Stimulated activated CD4-positive, alpha-beta T cell treated with anti-CD3 and anti-CD28 coated beads, Interleukin-2, amount 100 ng/mL, for 48 hours (primary cell): ENCODE measurements around the gene AUTS2.
"Not testable (repeated sequence)": the region's sequence is repeated elsewhere in the genome, so short reads cannot be mapped to it uniquely, and the experiment has no call there.

ENCODE experiments used
- DNase-seq, 2 donors: peaks; one replicate each; pipeline ENCODE4 v3.0.0-alpha.2; 2020

The AUTS2 gene

GRCh38 chr7:70632400-70632799 lies 1034.1 kb downstream of the AUTS2 start:
- no peak for DNase-seq

DNA sequence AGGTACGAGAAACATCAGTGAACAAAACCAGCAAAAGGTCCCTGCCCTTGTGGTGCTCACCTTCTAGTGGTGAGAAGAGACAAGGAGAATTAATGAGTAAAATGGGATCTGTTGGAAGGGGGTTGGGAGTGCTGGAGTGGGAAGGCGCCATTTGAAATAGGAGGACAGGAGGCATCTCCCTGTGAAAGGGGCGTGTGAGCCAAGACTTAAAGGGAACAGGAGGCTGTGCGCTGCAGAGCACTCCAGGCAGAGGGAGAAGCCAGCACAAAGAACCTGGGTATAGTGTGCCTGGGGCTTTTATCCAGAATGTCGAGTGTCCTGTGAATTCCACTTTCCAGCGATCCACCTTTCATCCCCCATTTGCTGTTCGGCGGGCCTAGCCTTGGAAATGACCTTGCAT lies 1035.8 kb downstream of the AUTS2 start:
- DNase-seq: no peak

GRCh38 chr7:70634610-70635068 lies 1036.4 kb downstream of the AUTS2 start:
- DNase-seq: no peak

GRCh38 chr7:70635633-70636032 lies 1037.4 kb downstream of the AUTS2 start:
- no peak for DNase-seq

- no peak for DNase-seq
These were observed 1037.9 kb downstream of the AUTS2 start for GRCh38 chr7:70636169-70636568.

GRCh38 chr7:70637726-70638125 lies 1039.5 kb downstream of the AUTS2 start:
- no peak for DNase-seq

DNA sequence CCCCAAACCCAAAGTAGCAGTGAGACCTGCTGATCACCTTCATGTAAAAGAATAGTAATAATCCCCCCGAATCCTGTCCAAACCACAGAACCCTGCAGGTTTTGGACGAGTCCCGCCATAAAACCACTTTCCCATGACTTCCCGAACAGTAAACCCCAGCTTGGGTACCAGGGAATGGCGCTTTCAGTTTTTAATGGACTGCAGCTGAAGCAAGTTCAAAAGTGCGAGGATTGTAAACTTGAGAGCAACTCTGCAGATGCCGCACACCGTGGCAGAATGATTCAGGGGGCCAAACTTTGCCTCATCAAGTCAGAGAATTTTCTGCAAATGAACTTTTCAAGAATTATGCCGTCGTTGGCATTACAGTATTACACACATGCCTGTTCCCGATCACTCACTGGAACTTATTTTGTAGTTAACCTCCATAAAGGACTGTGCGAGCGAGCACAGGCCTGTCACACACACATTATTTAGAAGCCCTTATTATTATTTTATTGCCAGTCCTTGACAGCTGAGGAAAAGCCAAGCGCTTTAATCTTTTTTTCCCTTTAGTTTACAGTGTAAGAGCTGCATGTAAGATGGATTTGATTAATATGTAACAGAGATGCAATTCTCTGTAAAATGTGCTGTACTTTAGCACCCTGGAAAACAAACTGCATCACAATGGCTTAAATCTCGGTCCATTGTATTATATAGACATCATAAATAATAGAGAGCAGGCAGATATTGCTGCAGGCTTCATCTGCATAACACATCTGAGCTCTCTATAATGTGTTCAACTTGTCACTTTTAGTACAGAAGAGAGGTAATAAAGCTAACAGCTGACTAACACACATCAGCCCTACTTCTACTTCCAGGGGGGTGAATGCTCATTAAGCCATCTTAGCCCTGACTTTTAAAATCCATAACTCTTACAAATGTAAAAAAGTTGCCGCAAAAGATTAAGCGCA lies 1040.2 kb downstream of the AUTS2 start:
- no peak for DNase-seq

DNA sequence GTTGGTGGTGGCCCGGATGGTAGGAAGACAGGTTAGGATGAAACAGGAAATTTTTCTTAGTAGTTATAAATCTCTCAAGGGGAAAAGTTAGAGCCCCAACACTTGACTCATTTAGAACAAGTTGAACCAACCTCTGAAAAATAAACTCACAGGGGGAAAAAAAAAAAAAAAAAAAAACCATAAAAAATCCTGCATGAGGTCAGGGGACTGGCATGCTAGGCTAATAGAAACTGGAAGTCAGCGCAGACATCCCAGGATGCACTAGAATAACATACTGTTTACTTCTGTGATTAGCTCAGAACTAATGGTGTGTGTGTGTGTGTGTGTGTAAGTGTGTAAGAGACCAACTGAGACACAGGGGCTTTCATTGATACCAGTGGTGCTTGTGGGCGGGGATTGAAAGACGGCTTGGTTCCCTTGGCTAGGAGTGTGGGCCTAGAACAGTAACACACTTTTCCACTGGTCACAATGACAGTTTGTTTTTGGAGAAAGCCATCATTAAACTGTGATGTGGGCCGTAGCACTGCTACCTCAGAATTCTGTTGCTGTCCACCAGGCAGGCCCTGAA lies 1042.1 kb downstream of the AUTS2 start:
- DNase-seq: no peak

- DNase-seq: no peak
These were observed 1043.6 kb downstream of the AUTS2 start for GRCh38 chr7:70641882-70642281.

DNA sequence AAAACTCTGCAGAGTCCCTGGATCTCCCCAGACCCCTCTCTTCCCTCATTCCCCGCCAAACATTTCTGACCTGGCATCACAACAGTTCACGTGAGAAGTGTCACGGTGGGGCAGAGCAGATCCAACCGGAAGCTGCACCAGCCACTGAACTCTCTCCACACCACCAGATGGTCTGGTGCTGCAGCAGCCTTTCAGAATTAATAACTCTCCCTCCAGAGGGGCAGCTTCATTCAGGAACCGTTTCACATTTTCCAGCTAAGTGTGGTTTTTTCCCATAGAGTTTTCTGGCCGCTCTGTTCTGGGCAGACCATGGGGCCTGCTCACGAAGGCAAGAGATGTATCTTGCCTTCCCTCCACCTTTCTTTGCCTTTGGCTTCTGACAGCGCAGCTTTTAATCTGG lies 1047.0 kb downstream of the AUTS2 start:
- DNase-seq: no peak

GRCh38 chr7:70645876-70646351 lies 1047.6 kb downstream of the AUTS2 start:
- DNase-seq: no peak

GRCh38 chr7:70646536-70647248 lies 1048.4 kb downstream of the AUTS2 start:
- DNase-seq: no peak

DNA sequence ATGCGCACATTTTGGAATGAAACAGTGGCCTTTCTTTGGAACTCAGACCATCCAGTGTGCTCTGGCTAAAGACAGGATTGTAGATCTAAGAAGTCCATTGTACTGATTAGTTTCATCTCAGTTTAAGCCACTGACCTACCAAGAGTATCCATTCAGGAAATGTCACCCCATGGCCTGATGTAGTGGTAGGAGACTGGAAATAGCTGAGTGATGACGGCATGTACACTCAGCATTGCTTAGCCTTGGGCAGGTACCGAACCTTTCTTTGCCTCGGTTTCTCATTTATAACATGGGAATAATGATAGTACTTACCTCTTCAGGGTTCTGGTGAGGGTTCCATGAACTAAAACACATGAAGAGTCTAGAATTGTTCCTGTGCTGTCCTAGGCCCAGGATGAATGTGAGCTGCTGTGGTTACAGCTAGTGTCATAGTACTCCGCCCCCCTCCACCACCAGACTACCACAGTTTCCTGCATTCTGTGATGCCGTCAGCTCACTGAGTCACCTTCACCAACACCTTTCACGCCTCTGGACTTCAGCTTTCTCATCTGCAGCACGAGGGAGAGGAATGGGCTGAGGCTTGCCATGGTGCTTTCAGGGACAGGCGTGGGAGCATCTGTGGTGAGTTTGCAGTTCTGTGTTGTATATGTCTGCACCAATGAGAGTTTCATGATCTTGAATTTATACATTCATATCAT lies 1049.7 kb downstream of the AUTS2 start:
- DNase-seq: peak; percentile 33 to 54

DNA sequence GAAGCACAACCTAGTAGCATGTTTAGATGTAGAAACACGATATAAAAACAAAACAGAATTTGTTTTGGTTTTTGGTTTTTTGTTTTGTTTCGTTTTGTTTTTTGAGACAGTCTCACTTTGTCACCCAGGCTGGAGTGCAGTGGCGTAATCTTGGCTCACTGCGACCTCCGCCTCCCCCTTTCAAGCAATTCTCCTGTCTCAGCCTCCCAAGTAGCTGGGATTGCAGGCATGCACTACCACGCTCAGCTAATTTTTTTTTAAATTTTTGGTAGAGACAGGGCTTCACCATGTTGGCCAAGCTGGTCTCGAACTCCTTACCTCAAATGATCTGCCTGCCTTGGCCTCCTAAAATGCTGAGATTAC lies 1050.2 kb downstream of the AUTS2 start:
- DNase-seq: not testable (repeated sequence)

- DNase-seq: no peak
These were observed 1051.0 kb downstream of the AUTS2 start for GRCh38 chr7:70649323-70649722.

- DNase-seq: no peak
These were observed 1055.9 kb downstream of the AUTS2 start for GRCh38 chr7:70654146-70654545.

GRCh38 chr7:70654979-70655378 lies 1056.7 kb downstream of the AUTS2 start:
- DNase-seq: no peak

DNA sequence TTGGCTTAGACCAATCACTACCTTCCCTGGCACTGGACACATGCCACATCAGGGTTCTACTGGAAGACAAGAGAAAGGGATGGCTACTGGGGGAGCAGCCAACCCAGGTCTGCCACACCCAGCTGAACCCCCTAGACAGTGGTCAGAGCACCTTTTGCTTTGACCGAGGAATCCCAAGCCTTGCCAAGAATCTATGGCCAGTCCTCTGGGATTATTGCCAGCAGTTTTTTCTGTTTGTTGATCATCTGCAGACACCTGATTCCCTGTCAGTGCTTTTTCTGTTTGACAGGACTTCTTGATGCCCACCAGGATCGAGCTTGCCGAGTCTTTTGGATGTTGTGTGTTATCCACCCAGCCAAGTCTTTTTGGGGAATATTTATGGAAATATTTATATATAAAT lies 1057.4 kb downstream of the AUTS2 start:
- no peak for DNase-seq

- no peak for DNase-seq
These were observed 1059.3 kb downstream of the AUTS2 start for GRCh38 chr7:70657571-70657970.

DNA sequence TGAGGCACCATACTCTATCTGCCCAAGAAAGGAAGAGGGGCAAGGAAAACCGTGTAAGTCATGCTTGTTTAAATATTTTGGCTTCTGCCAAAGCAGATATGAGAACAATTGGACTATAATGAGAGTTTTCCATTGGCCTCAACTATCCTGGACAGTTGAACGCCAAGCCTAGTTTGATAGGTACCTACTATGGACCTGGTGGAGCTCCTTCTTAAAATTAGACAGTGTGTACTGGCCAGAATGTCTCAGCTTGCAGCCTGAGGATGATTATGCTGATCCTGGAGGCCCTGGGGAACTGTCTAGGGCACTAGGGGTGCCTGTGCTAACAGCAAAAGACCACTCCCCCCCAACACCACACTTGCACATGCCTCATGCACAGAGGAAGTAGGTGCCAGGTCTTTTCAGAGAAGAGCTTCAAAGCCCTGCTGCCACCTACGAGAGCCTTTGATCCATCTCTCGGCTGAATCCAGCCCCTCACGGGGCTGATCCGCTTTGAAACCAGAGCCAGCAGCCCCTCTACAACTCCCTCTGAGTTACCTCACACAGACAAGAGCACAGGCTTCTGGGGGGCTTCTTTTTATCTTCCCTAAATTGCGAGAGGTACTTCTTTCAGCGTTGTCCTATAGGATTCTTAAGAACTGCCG lies 1059.8 kb downstream of the AUTS2 start:
- no peak for DNase-seq

DNA sequence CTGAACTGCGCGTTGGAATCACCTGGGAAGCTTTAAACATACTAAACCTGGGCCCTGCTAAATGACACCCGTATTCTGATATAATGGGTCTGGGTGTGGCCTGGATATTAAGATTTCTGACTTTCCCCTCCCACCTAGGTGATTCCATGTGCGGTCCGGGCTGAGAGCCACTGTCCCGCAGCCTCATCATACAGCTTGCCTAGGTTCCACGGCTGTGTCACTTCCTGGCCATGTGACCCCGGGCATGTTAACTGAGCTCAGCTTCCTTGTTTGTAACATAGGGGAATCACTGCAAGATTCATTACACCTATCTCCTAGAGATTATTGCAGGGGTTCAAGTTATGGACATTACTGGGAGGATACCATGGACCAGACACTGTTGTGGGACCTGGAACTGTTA lies 1061.0 kb downstream of the AUTS2 start:
- no peak for DNase-seq

DNA sequence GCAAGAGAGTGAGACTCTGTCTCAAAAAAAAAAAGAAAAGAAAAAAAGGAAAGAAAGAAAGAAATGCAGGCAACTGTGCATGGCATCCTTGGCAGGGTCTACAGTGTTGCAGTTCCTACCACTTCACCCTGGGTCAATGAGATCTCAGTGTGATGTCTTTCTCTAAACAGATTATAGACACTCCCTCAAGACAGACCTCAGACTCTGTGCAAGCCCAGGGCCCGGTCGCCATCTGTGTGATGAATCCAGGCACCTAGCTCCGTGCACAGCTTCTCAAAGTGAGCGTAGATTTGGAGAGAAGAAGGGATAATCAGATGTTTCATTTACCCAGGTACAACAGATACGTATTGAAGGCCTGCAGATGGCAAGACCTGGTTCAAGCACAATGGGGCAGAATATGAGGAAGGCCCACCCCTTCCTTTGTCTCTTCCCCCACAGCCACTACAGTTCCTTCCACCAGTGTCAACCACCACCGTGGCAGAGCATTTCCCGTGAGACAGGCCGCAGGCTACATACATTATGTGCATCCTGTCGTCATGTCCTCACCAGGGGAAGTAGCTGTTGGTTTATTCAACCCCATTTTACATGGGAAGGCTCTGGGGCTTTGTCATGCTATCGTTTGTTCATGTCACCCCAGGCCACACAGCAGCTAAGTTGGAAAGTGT lies 1062.0 kb downstream of the AUTS2 start:
- no peak for DNase-seq
